ENCODE data around the gene ARRDC3.

DNA sequence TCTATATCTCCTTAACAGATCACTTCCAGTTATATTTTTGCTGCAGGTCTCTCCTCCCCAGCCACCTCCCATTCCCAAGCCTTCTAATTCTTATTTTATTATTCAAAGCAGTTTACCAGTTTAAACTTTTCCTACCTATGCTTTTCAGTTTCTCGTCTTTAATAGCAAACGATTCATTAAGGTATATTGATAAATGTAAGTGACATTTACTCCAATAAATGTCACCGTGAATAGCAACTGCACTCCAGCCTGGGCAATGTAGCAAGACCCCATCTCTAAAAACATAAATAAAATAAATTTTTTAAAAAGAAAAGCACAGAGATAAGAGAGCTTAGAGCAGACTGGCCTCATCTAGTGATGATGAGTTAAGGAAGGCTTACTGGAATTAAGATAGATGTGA is 42.6 kb downstream of the ARRDC3 start:
- no peak for TF ChIP-seq POLR2A (IDR thresholded peaks at IDR 0.05; ENCODE audit: extremely low read depth, insufficient read length)
- TF ChIP-seq, protein P1, sequence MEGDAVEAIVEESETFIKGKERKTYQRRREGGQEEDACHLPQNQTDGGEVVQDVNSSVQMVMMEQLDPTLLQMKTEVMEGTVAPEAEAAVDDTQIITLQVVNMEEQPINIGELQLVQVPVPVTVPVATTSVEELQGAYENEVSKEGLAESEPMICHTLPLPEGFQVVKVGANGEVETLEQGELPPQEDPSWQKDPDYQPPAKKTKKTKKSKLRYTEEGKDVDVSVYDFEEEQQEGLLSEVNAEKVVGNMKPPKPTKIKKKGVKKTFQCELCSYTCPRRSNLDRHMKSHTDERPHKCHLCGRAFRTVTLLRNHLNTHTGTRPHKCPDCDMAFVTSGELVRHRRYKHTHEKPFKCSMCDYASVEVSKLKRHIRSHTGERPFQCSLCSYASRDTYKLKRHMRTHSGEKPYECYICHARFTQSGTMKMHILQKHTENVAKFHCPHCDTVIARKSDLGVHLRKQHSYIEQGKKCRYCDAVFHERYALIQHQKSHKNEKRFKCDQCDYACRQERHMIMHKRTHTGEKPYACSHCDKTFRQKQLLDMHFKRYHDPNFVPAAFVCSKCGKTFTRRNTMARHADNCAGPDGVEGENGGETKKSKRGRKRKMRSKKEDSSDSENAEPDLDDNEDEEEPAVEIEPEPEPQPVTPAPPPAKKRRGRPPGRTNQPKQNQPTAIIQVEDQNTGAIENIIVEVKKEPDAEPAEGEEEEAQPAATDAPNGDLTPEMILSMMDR (IDR thresholded peaks at IDR 0.05; ENCODE audit: low read depth, low read length) = no peak
- TF ChIP-seq MYC (IDR thresholded peaks at IDR 0.05; ENCODE audit: low read depth, low read length) = no peak
